GM12875 (cell line): Measurements from ENCODE around the gene RAX.

Source experiments
- H3K4me3 ChIP-seq: one replicate; pipeline ENCODE4 v1.5.1; 2011; ENCODE audit warnings: low read depth, low read length, control low read depth
- CTCF ChIP-seq: IDR thresholded peaks from 2 replicates; pipeline ENCODE4 v1.5.1; 2011; ENCODE audit warnings: low read depth, mild to moderate bottlenecking, control low read depth, inconsistent platforms, low read length, moderate library complexity, borderline replicate concordance; ENCODE audit not compliant: insufficient read depth

Gene RAX

GRCh38 chr18:59268127-59268720 lies 5.0 kb downstream of the RAX start:
- H3K4me3 ChIP-seq: no peak overlapping the region
- TF ChIP-seq CTCF: no peak

DNA sequence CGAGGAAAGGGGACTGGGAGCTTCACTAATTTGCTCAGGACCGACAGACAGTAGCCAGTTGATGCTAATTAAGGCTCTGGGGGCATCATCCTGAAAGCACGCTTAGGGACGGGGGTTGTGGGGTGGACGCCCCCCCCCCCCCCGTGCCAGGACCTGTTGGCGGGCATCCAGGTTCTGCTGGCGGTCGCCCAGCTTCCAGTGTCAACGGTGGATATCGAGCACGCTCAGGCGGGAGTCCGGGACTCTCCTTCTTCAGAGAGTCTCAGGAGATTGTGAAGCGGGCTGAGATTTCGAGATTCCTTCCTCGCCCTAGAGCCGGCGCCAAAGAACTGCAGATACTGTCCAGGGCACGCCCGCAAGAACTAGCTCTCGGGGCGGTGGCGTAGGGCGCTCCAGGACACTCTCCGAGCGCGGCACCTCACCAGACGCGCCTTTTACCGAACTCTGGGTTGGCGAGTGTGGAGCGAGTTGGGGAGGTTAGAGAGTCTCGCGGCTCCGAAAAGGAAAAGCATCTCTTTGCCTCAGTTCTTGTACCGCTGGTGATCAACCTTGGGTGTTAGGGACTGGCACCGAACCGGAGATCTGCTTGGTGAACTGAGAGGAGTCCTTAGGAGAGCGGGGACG lies 5.6 kb downstream of the RAX start:
- H3K4me3 ChIP-seq: no peak overlapping the region
- no peak for TF ChIP-seq CTCF

DNA sequence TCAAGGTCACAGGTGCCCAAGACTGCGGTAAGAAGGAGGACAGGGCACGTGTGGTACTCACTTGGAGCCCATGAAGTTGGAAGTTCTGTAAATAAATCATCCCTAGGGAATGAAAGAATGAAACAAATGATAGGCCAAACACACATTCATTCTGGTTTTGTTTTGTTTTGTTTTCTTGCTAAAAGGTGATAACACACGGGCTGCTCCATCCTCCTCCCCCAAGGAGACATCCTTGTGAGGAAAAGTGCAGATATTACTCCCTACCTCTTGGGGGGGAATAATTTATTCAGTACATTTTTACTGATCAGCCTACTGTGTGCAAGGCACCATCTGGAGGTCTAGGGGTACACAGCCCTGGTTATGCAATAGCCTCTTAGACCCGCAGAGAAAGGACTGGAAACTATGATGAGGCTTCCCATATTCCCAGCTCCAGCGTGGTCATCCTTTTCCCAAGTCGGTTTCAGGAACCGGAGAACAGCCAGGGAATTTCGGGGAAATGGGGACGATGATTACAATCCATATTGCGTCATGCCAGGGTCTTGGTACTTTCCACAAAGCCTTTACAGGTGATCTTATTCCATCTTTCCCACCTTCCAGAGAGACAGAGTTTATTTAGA lies 6.3 kb downstream of the RAX start:
- no peak overlapping the region for H3K4me3 ChIP-seq
- TF ChIP-seq CTCF: no peak

- H3K4me3 ChIP-seq: no peak overlapping the region
- TF ChIP-seq CTCF: no peak
Observed at GRCh38 chr18:59266459-59266858, 6.8 kb downstream of the RAX start.

- no peak overlapping the region for H3K4me3 ChIP-seq
- TF ChIP-seq CTCF: no peak
Observed at GRCh38 chr18:59265974-59266369, 7.3 kb downstream of the RAX start.

GRCh38 chr18:59265246-59265973 lies 7.8 kb downstream of the RAX start:
- H3K4me3 ChIP-seq: no peak overlapping the region
- TF ChIP-seq CTCF: no peak
